HEK293 (cell line): Measurements from ENCODE around the gene HERPUD2.
"Not testable (repeated sequence)": the region's sequence is repeated elsewhere in the genome, so short reads cannot be mapped to it uniquely, and the experiment has no call there.

Experiments used
- CTCF ChIA-PET: fragments of 350-600 bp; formaldehyde crosslinking; extraction: SDS; loops from one replicate; lab custom pipeline; 2021; ENCODE audit warnings: antibody characterized with exemption; lab: Yijun Ruan, JAX
- POLR2A ChIA-PET: fragments of 300-600 bp; formaldehyde crosslinking; extraction: SDS; loops from one replicate; lab custom pipeline; 2020; ENCODE audit warnings: antibody characterized with exemption, inconsistent platforms; lab: Yijun Ruan, JAX
- H3K27ac ChIP-seq: fragments of 200-500 bp; sonication (Bioruptor generic); 2 replicates; pipeline ENCODE4 v1.5.1; 2014; ENCODE audit warnings: low read depth, low read length, control low read depth, inconsistent platforms; ENCODE audit errors: extremely low read depth
- H3K36me3 ChIP-seq, 2 experiments: fragments of 200-500 bp in 1 of 2; sonication (Bioruptor generic) in 1 of 2; 1 replicate in 1 of 2; 2 replicates in 1 of 2; pipeline ENCODE4 v1.5.1; 2014 to 2017; ENCODE audit warnings: inconsistent platforms in 2 of 2, low read length in 2 of 2; ENCODE audit not compliant: control insufficient read depth in 2 of 2, insufficient read depth in 1 of 2
- H3K4me1 ChIP-seq: fragments of 200-500 bp; sonication (Bioruptor generic); 2 replicates; pipeline ENCODE4 v1.5.1; 2014; ENCODE audit warnings: mild to moderate bottlenecking, low read length, inconsistent platforms; ENCODE audit not compliant: control insufficient read depth, insufficient read depth
- H3K4me3 ChIP-seq: 2 replicates; pipeline ENCODE4 v1.5.1; 2011; ENCODE audit warnings: low read depth, mild to moderate bottlenecking, control low read depth, low read length, moderate library complexity
- H3K9me3 ChIP-seq: fragments of 200-500 bp; sonication (Bioruptor generic); 2 replicates; pipeline ENCODE4 v1.5.1; 2014; ENCODE audit warnings: low read depth, low read length, inconsistent platforms; ENCODE audit not compliant: control insufficient read depth, insufficient read depth
- ATF2 ChIP-seq: fragments of 450-650 bp; formaldehyde crosslinking; IDR thresholded peaks from 2 replicates; pipeline ENCODE4 v1.5.1; 2016; ENCODE audit warnings: missing biosample characterization, missing genetic modification characterization, low read depth
- HIC1 ChIP-seq: fragments of 450-650 bp; formaldehyde crosslinking; IDR thresholded peaks from 2 replicates; pipeline ENCODE4 v1.5.1; 2016; ENCODE audit warnings: missing biosample characterization, missing genetic modification characterization
- HOXD13 ChIP-seq: sonication (generic); formaldehyde crosslinking; IDR thresholded peaks from 2 replicates; pipeline ENCODE4 v1.8.0; 2022; ENCODE audit warnings: missing genetic modification reagents, borderline replicate concordance
- IKZF3 ChIP-seq: fragments of 450-650 bp; IDR thresholded peaks from 2 replicates; pipeline ENCODE4 v1.5.0; 2018; ENCODE audit warnings: missing biosample characterization, mild to moderate bottlenecking, missing genetic modification characterization, moderate library complexity
- KLF9 ChIP-seq: fragments of 450-650 bp; formaldehyde crosslinking; IDR thresholded peaks from 2 replicates; pipeline ENCODE4 v1.5.1; 2016; ENCODE audit warnings: missing biosample characterization, missing genetic modification characterization, low read depth
- SCRT1 ChIP-seq: fragments of 450-650 bp; formaldehyde crosslinking; IDR thresholded peaks from 2 replicates; pipeline ENCODE4 v1.5.1; 2016; ENCODE audit warnings: missing biosample characterization, missing genetic modification characterization, borderline replicate concordance
- SCRT2 ChIP-seq: fragments of 450-650 bp; formaldehyde crosslinking; IDR thresholded peaks from 2 replicates; pipeline ENCODE4 v1.5.1; 2016; ENCODE audit warnings: missing biosample characterization, missing genetic modification characterization
- SP2 ChIP-seq: fragments of 450-650 bp; formaldehyde crosslinking; IDR thresholded peaks from 2 replicates; pipeline ENCODE4 v1.5.1; 2016; ENCODE audit warnings: missing biosample characterization, missing genetic modification characterization
- TCF7L2 ChIP-seq: IDR thresholded peaks from 2 replicates; pipeline ENCODE4 v1.6.1; 2011; ENCODE audit warnings: low read depth, mild to moderate bottlenecking, inconsistent platforms, low read length, moderate library complexity, borderline replicate concordance
- ZBTB6 ChIP-seq: fragments of 450-650 bp; formaldehyde crosslinking; IDR thresholded peaks from 2 replicates; pipeline ENCODE4 v1.5.1; 2017; ENCODE audit warnings: missing biosample characterization, missing genetic modification characterization
- ZNF2 ChIP-seq: fragments of 450-650 bp; formaldehyde crosslinking; IDR thresholded peaks from 2 replicates; pipeline ENCODE4 v1.5.1; 2016; ENCODE audit warnings: missing biosample characterization, missing genetic modification characterization
- ZNF202 ChIP-seq: fragments of 450-650 bp; formaldehyde crosslinking; IDR thresholded peaks from 2 replicates; pipeline ENCODE4 v1.5.1; 2016; ENCODE audit warnings: missing biosample characterization, missing genetic modification characterization, borderline replicate concordance
- ZNF561 ChIP-seq: fragments of 450-650 bp; IDR thresholded peaks from 2 replicates; pipeline ENCODE4 v1.5.1; 2018; ENCODE audit warnings: missing biosample characterization, missing genetic modification characterization, borderline replicate concordance
- ZNF600 ChIP-seq: fragments of 450-650 bp; formaldehyde crosslinking; IDR thresholded peaks from 2 replicates; pipeline ENCODE4 v1.5.1; 2016; ENCODE audit warnings: missing biosample characterization, missing genetic modification characterization
- ZNF621 ChIP-seq: fragments of 450-650 bp; formaldehyde crosslinking; IDR thresholded peaks from 2 replicates; pipeline ENCODE4 v1.5.1; 2017; ENCODE audit warnings: missing biosample characterization, missing genetic modification characterization
- ZNF707 ChIP-seq: fragments of 450-650 bp; formaldehyde crosslinking; IDR thresholded peaks from 2 replicates; pipeline ENCODE4 v1.5.1; 2016; ENCODE audit warnings: missing biosample characterization, missing genetic modification characterization
- ZNF76 ChIP-seq: fragments of 450-650 bp; formaldehyde crosslinking; IDR thresholded peaks from 2 replicates; pipeline ENCODE4; 2016; ENCODE audit warnings: low read depth, missing biosample characterization, missing genetic modification characterization, borderline replicate concordance
- ZSCAN4 ChIP-seq: fragments of 450-650 bp; formaldehyde crosslinking; IDR thresholded peaks from 2 replicates; pipeline ENCODE4 v1.5.1; 2017; ENCODE audit warnings: missing biosample characterization, missing genetic modification characterization

The HERPUD2 gene

GRCh38 chr7:35670856-35671569 is 23.9 kb downstream of the HERPUD2 start:
- H3K9me3 ChIP-seq = no peaks in the 10 kb centered on the region
- CTCF ChIA-PET = interaction anchor here (0.8 kb wide), 1 partner anchor 47 kb away, joined by 3 read pairs; no protein-coding TSS in a partner anchor
- no peak overlapping the region for H3K4me3 ChIP-seq
- TF ChIP-seq IKZF3 (tag by site-specific recombination) (no peak), ZNF707 (no peak), ATF2 (no peak), KLF9 (no peak), ZSCAN4 (no peak), HIC1 (tag by site-specific recombination) (no peak)
- H3K27ac ChIP-seq = no peak overlapping the region
- POLR2A ChIA-PET = no interaction called here
- peaks cover 13 to 14% of the 10 kb centered on the region in 2 experiments; a peak in 2 of 3 replicates for H3K36me3 ChIP-seq
- H3K4me1 ChIP-seq = no peaks in the 10 kb centered on the region

- H3K27ac ChIP-seq, H3K4me1 ChIP-seq, CTCF ChIA-PET, POLR2A ChIA-PET, H3K4me3 ChIP-seq, H3K9me3 ChIP-seq, H3K36me3 ChIP-seq: not testable (repeated sequence)
- TF ChIP-seq SCRT2 (tag by site-specific recombination) (peak; percentile 72), SCRT1 (tag by site-specific recombination) (peak; percentile 59; the same call in 1 of the 2 replicates)
Measured at GRCh38 chr7:35660411-35660810, 34.5 kb downstream of the HERPUD2 start.

- H3K4me1 ChIP-seq = no peaks in the 10 kb centered on the region
- POLR2A ChIA-PET = no interaction called here
- CTCF ChIA-PET = interaction anchor here (0.6 kb wide), 1 partner anchor 260 kb away, joined by 3 read pairs; no protein-coding TSS in a partner anchor
- H3K36me3 ChIP-seq = no peaks in the 10 kb centered on the region
- no peak overlapping the region for H3K4me3 ChIP-seq
- TF ChIP-seq ZNF561 (tag by site-specific recombination) = no peak
- no peak for TF ChIP-seq HOXD13 (CRISPR knock-in tag)
- TF ChIP-seq ZNF621 (tag by site-specific recombination) = no peak
- no peak for TF ChIP-seq TCF7L2
- TF ChIP-seq ZNF600 (tag by site-specific recombination) = no peak
- TF ChIP-seq ZNF76 (tag by site-specific recombination) = no peak
- no peak for TF ChIP-seq ZBTB6 (tag by site-specific recombination)
- TF ChIP-seq ZNF202 = no peak
- TF ChIP-seq SP2 = no peak
- no peak for TF ChIP-seq ZNF2 (tag by site-specific recombination)
- H3K27ac ChIP-seq = no peak overlapping the region
- H3K9me3 ChIP-seq = no peaks in the 10 kb centered on the region
Measured at GRCh38 chr7:35658606-35659201, 36.2 kb downstream of the HERPUD2 start.
